Measurements from ENCODE around the gene ABHD17A.
A peak's percentile ranks its signal among the peaks of the same experiment; 100 is the strongest.

ABHD17A gene

DNA sequence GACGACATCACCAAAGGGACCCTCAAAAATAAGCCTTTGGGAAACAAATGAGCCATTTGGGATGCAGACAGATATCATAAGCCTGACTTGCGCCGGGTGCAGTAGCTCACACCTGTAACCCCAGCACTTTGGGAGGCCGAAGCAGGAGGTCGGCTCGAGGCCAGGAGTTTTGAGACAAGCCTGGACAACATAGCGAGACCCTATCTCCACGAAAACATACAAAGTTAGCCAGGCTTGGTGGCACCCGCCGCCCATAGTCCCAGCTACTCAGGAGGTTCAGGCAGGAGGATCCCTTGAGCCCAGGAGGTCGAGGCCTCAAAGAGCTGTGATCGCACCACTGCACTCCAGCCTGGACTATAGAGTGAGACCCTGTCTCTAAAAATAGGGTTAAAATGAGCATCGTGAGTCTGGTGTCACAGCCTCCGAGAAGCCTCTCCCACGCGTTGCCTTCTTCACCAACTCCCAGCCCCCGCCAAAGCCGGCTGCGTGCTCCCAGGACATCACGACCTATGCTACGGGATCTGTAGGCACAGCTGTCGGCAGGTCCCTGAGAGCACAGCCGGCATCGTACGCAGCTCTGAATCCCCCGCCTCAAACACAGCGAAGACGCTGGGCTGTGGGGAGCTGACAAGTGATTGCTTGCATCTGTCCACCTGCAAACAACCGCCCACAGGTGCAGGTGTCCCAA lies 38.6 kb downstream of the ABHD17A start:
- DNase-seq, result no peak
- H3K27ac ChIP-seq, result no peak overlapping the region
- no peaks in the 10 kb centered on the region for H3K9me3 ChIP-seq
- H3K4me1 ChIP-seq, result peaks cover 0 to 59% (median 54%) of the 10 kb centered on the region in 4 donors
- TF ChIP-seq, protein P1, sequence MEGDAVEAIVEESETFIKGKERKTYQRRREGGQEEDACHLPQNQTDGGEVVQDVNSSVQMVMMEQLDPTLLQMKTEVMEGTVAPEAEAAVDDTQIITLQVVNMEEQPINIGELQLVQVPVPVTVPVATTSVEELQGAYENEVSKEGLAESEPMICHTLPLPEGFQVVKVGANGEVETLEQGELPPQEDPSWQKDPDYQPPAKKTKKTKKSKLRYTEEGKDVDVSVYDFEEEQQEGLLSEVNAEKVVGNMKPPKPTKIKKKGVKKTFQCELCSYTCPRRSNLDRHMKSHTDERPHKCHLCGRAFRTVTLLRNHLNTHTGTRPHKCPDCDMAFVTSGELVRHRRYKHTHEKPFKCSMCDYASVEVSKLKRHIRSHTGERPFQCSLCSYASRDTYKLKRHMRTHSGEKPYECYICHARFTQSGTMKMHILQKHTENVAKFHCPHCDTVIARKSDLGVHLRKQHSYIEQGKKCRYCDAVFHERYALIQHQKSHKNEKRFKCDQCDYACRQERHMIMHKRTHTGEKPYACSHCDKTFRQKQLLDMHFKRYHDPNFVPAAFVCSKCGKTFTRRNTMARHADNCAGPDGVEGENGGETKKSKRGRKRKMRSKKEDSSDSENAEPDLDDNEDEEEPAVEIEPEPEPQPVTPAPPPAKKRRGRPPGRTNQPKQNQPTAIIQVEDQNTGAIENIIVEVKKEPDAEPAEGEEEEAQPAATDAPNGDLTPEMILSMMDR (IDR thresholded peaks at IDR 0.05), result no peak
- intact Hi-C loops (cut with DNase I; ENCODE audit: low total_unique reads), result no loop called here
- peak overlapping the region; percentile 95 to 99 for H3K4me3 ChIP-seq
- no peaks in the 10 kb centered on the region for H3K27me3 ChIP-seq
- H3K36me3 ChIP-seq, result peaks cover 0 to 4% (median 0%) of the 10 kb centered on the region in 3 donors

GRCh38 chr19:1845642-1846041 lies 39.7 kb downstream of the ABHD17A start:
- intact Hi-C loops (cut with DNase I; ENCODE audit: low total_unique reads), result no loop called here
- no peaks in the 10 kb centered on the region for H3K9me3 ChIP-seq
- no peak overlapping the region for H3K27ac ChIP-seq
- no peaks in the 10 kb centered on the region for H3K27me3 ChIP-seq
- TF ChIP-seq, protein P1 (IDR thresholded peaks at IDR 0.05), result no peak
- no peak for DNase-seq
- H3K36me3 ChIP-seq, result peaks cover 0 to 4% (median 0%) of the 10 kb centered on the region in 3 donors
- H3K4me3 ChIP-seq, result no peak overlapping the region
- peaks cover 0 to 69% (median 56%) of the 10 kb centered on the region in 4 donors for H3K4me1 ChIP-seq

- DNase-seq, result no peak
- peaks cover 0 to 70% (median 56%) of the 10 kb centered on the region in 4 donors for H3K4me1 ChIP-seq
- TF ChIP-seq, protein P1 (IDR thresholded peaks at IDR 0.05), result no peak
- peaks cover 0 to 4% (median 0%) of the 10 kb centered on the region in 3 donors for H3K36me3 ChIP-seq
- no peaks in the 10 kb centered on the region for H3K27me3 ChIP-seq
- intact Hi-C loops (cut with DNase I; ENCODE audit: low total_unique reads), result no loop called here
- H3K9me3 ChIP-seq, result no peaks in the 10 kb centered on the region
- no peak overlapping the region for H3K4me3 ChIP-seq
- H3K27ac ChIP-seq, result no peak overlapping the region
Observed at GRCh38 chr19:1845125-1845515, 40.2 kb downstream of the ABHD17A start.

GRCh38 chr19:1844513-1845124 lies 40.7 kb downstream of the ABHD17A start:
- no peak for DNase-seq
- TF ChIP-seq, protein P1 (IDR thresholded peaks at IDR 0.05), result no peak
- peaks cover 0 to 74% (median 56%) of the 10 kb centered on the region in 4 donors for H3K4me1 ChIP-seq
- no peaks in the 10 kb centered on the region for H3K27me3 ChIP-seq
- H3K9me3 ChIP-seq, result no peaks in the 10 kb centered on the region
- H3K27ac ChIP-seq, result no peak overlapping the region
- intact Hi-C loops (cut with DNase I; ENCODE audit: low total_unique reads), result no loop called here
- peaks cover 0 to 9% (median 0%) of the 10 kb centered on the region in 3 donors for H3K36me3 ChIP-seq
- H3K4me3 ChIP-seq, result no peak overlapping the region

GRCh38 chr19:1843646-1844394 lies 41.5 kb downstream of the ABHD17A start:
- Histone ChIP-seq H3K4me1 (peaks cover 0 to 79% (median 56%) of the 10 kb centered on the region in 4 donors), H3K36me3 (peaks cover 0 to 17% (median 0%) of the 10 kb centered on the region in 3 donors), H3K27me3 (no peaks in the 10 kb centered on the region), H3K27ac (no peak overlapping the region), H3K4me3 (no peak overlapping the region), H3K9me3 (no peaks in the 10 kb centered on the region)
- no peak for DNase-seq
- TF ChIP-seq, protein P1 (IDR thresholded peaks at IDR 0.05), result no peak
- intact Hi-C loops (cut with DNase I; ENCODE audit: low total_unique reads), result no loop called here

Measured in tibial artery (tissue), 4 donors.